Chondrocyte (in vitro differentiated cells): Measurements from ENCODE around the gene CEP164. TPM values are rescaled to one million over a fixed set of nuclear protein-coding genes. Genes with fewer than 3 reads are reported as not detected.

Experiments used
- DNase-seq: peaks from one replicate; pipeline ENCODE4 v3.0.0; 2021; ENCODE audit warnings: mixed read lengths, low spot score
- H3K27ac Mint-ChIP-seq: one replicate; pipeline ENCODE4 v1.8.0; 2021; ENCODE audit warnings: mild to moderate bottlenecking, moderate library complexity, mixed read lengths; ENCODE audit not compliant: unreplicated experiment
- H3K27me3 Mint-ChIP-seq: 2 replicates; pipeline ENCODE4 v1.8.0; 2021; ENCODE audit warnings: low read depth, mixed read lengths
- H3K36me3 Mint-ChIP-seq: 2 replicates; pipeline ENCODE4 v1.8.0; 2021; ENCODE audit warnings: low read depth, mixed read lengths
- H3K4me1 Mint-ChIP-seq: 2 replicates; pipeline ENCODE4 v1.8.0; 2021; ENCODE audit warnings: low read depth, mild to moderate bottlenecking, mixed read lengths
- H3K4me3 Mint-ChIP-seq: one replicate; pipeline ENCODE4 v1.8.0; 2021; ENCODE audit warnings: mild to moderate bottlenecking, moderate library complexity, mixed read lengths; ENCODE audit not compliant: unreplicated experiment
- H3K9me3 Mint-ChIP-seq: 2 replicates; pipeline ENCODE4 v1.8.0; 2021; ENCODE audit warnings: low read depth, mixed read lengths
- total RNA-seq: library from RNA; stranded (reverse); gene quantifications from 3 replicates; pipeline ENCODE4 v1.2.1, GENCODE V29; 2021
- TF ChIP-seq, protein P1 (sequence below): fragments of 200-600 bp; sonication (generic); IDR thresholded peaks from 2 replicates; pipeline ENCODE4 v1.5.0; 2021; ENCODE audit warnings: antibody characterized with exemption, mild to moderate bottlenecking, moderate library complexity

Gene CEP164
- total RNA-seq, 1 donor from 2014 or later = 29.2 TPM

GRCh38 chr11:117420143-117420485 lies 92.5 kb downstream of the CEP164 start:
- Mint-ChIP-seq H3K27me3 (peaks cover 11% of the 10 kb centered on the region), H3K27ac (no peak overlapping the region), H3K4me3 (no peak overlapping the region), H3K36me3 (no peaks in the 10 kb centered on the region), H3K4me1 (no peaks in the 10 kb centered on the region), H3K9me3 (no peaks in the 10 kb centered on the region)
- peak; percentile 91 for DNase-seq
- TF ChIP-seq, protein P1, sequence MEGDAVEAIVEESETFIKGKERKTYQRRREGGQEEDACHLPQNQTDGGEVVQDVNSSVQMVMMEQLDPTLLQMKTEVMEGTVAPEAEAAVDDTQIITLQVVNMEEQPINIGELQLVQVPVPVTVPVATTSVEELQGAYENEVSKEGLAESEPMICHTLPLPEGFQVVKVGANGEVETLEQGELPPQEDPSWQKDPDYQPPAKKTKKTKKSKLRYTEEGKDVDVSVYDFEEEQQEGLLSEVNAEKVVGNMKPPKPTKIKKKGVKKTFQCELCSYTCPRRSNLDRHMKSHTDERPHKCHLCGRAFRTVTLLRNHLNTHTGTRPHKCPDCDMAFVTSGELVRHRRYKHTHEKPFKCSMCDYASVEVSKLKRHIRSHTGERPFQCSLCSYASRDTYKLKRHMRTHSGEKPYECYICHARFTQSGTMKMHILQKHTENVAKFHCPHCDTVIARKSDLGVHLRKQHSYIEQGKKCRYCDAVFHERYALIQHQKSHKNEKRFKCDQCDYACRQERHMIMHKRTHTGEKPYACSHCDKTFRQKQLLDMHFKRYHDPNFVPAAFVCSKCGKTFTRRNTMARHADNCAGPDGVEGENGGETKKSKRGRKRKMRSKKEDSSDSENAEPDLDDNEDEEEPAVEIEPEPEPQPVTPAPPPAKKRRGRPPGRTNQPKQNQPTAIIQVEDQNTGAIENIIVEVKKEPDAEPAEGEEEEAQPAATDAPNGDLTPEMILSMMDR = no peak

GRCh38 chr11:117420598-117420997 lies 92.9 kb downstream of the CEP164 start:
- Mint-ChIP-seq H3K27ac (no peak overlapping the region), H3K4me3 (no peak overlapping the region), H3K27me3 (peaks cover 11% of the 10 kb centered on the region), H3K36me3 (no peaks in the 10 kb centered on the region), H3K9me3 (no peaks in the 10 kb centered on the region), H3K4me1 (no peaks in the 10 kb centered on the region)
- no peak for DNase-seq
- TF ChIP-seq, protein P1 = no peak

- H3K9me3 Mint-ChIP-seq = no peaks in the 10 kb centered on the region
- TF ChIP-seq, protein P1 = no peak
- DNase-seq = peak; percentile 50
- H3K4me1 Mint-ChIP-seq = no peaks in the 10 kb centered on the region
- H3K36me3 Mint-ChIP-seq = no peaks in the 10 kb centered on the region
- no peak overlapping the region for H3K27ac Mint-ChIP-seq
- no peak overlapping the region for H3K4me3 Mint-ChIP-seq
- peaks cover 11% of the 10 kb centered on the region for H3K27me3 Mint-ChIP-seq
Measured at GRCh38 chr11:117421041-117421440, 93.4 kb downstream of the CEP164 start.

GRCh38 chr11:117421476-117421875 lies 93.8 kb downstream of the CEP164 start:
- Mint-ChIP-seq H3K9me3 (no peaks in the 10 kb centered on the region), H3K27ac (no peak overlapping the region), H3K36me3 (no peaks in the 10 kb centered on the region), H3K4me1 (no peaks in the 10 kb centered on the region), H3K4me3 (no peak overlapping the region), H3K27me3 (peaks cover 11% of the 10 kb centered on the region)
- no peak for DNase-seq
- TF ChIP-seq, protein P1 = no peak

DNA sequence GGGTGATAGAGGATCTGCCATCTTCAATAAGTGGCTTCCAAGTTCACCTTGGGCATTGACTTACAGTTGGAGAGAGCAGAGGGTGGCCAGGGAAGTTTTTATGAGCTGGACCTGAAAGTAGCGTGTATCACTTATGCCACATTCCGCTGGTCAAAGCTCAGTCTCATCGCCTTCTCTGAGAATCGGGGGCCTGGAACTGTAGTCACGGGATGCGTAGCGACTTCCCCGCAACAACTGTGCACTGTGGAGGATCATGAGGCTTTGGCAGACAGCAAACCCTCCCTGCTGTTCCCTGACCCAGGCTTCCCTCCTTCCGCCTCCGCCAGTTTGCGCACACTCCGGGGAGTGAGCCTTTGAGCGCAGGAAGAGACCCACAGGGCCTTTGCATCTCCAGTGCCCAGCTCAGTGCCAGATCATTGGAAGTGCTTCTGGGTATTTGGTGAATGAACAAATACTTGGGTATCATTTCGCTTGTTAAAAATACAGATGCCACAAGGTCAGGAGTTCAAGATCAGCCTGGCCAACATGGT lies 95.5 kb downstream of the CEP164 start:
- Mint-ChIP-seq H3K4me3 (no peak overlapping the region), H3K4me1 (no peaks in the 10 kb centered on the region), H3K36me3 (no peaks in the 10 kb centered on the region), H3K27me3 (peaks cover 14% of the 10 kb centered on the region), H3K27ac (no peak overlapping the region), H3K9me3 (no peaks in the 10 kb centered on the region)
- peak; percentile 35 for DNase-seq
- TF ChIP-seq, protein P1 = no peak
